ENCODE measurements around the gene MGAM2. TPM values are rescaled to one million over a fixed set of nuclear protein-coding genes. Genes with fewer than 3 reads are reported as not detected.

MGAM2 gene
- total and polyA plus RNA-seq, 4 donors = 0.09 to 0.59 (median 0.11) TPM

DNA sequence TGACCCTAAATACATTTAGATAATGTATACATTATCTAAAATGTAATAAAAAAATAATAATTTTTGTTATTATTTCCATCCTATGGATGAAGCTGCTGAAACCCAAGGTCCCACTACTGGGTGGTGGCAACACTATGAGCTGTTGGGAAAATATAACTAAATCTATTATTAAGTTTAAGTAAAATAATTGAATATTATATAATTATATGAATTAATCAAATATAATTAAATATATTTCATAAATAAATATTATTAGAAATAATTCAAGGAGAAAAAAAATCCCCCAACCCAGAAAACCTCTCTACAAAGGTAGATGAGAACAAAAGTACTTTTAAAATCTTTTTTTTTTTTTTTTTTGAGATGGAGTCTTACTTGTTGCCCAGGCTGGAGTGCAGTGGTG is 138.4 kb downstream of the MGAM2 start:
- DNase-seq (ENCODE audit: low spot score) = no peak
- Histone ChIP-seq H3K4me3 (ENCODE audit: low read depth in 1 of 3, low read length in 3 of 3) (no peak overlapping the region), H3K9me3 (ENCODE audit: control insufficient read depth in 4 of 4, low read length in 3 of 4) (no peaks in the 10 kb centered on the region), H3K27me3 (ENCODE audit: control insufficient read depth in 4 of 4, insufficient read depth in 4 of 4, low read length in 3 of 4) (no peaks in the 10 kb centered on the region), H3K4me1 (ENCODE audit: control insufficient read depth in 4 of 4, insufficient read depth in 4 of 4, low read length in 3 of 4) (no peaks in the 10 kb centered on the region), H3K27ac (ENCODE audit: low read depth in 1 of 2, low read length in 2 of 2) (no peak overlapping the region), H3K36me3 (ENCODE audit: control insufficient read depth in 4 of 4, insufficient read depth in 3 of 4, low read depth in 1 of 4, low read length in 3 of 4) (no peaks in the 10 kb centered on the region), H3K9ac (ENCODE audit: low read depth in 1 of 2, low read length in 2 of 2) (no peak overlapping the region)
- TF ChIP-seq EGR1 (IDR thresholded peaks at IDR 0.05; ENCODE audit: low read depth in 2 of 2) = no peak
- no peak for TF ChIP-seq TAF1 (conservative IDR thresholded peaks at IDR 0.05)
- TF ChIP-seq, protein P1, sequence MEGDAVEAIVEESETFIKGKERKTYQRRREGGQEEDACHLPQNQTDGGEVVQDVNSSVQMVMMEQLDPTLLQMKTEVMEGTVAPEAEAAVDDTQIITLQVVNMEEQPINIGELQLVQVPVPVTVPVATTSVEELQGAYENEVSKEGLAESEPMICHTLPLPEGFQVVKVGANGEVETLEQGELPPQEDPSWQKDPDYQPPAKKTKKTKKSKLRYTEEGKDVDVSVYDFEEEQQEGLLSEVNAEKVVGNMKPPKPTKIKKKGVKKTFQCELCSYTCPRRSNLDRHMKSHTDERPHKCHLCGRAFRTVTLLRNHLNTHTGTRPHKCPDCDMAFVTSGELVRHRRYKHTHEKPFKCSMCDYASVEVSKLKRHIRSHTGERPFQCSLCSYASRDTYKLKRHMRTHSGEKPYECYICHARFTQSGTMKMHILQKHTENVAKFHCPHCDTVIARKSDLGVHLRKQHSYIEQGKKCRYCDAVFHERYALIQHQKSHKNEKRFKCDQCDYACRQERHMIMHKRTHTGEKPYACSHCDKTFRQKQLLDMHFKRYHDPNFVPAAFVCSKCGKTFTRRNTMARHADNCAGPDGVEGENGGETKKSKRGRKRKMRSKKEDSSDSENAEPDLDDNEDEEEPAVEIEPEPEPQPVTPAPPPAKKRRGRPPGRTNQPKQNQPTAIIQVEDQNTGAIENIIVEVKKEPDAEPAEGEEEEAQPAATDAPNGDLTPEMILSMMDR (IDR thresholded peaks at IDR 0.05; ENCODE audit: low read depth, low read length, missing input control) = no peak
- no peak for TF ChIP-seq HNF4A (conservative IDR thresholded peaks at IDR 0.05)
- TF ChIP-seq, protein P2, sequence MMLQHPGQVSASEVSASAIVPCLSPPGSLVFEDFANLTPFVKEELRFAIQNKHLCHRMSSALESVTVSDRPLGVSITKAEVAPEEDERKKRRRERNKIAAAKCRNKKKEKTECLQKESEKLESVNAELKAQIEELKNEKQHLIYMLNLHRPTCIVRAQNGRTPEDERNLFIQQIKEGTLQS (IDR thresholded peaks at IDR 0.05) = no peak
- TF ChIP-seq NR2F2 (IDR thresholded peaks at IDR 0.05) = no peak
- TF ChIP-seq, protein P3, sequence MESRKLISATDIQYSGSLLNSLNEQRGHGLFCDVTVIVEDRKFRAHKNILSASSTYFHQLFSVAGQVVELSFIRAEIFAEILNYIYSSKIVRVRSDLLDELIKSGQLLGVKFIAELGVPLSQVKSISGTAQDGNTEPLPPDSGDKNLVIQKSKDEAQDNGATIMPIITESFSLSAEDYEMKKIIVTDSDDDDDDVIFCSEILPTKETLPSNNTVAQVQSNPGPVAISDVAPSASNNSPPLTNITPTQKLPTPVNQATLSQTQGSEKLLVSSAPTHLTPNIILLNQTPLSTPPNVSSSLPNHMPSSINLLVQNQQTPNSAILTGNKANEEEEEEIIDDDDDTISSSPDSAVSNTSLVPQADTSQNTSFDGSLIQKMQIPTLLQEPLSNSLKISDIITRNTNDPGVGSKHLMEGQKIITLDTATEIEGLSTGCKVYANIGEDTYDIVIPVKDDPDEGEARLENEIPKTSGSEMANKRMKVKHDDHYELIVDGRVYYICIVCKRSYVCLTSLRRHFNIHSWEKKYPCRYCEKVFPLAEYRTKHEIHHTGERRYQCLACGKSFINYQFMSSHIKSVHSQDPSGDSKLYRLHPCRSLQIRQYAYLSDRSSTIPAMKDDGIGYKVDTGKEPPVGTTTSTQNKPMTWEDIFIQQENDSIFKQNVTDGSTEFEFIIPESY (IDR thresholded peaks at IDR 0.05) = no peak
- TF ChIP-seq FOXA1 (IDR thresholded peaks at IDR 0.05) = no peak
- TF ChIP-seq SP1 (IDR thresholded peaks at IDR 0.05) = no peak
- no peak for TF ChIP-seq FOXA2 (IDR thresholded peaks at IDR 0.05)
- TF ChIP-seq RXRA (IDR thresholded peaks at IDR 0.05) = no peak
- TF ChIP-seq, protein P4, sequence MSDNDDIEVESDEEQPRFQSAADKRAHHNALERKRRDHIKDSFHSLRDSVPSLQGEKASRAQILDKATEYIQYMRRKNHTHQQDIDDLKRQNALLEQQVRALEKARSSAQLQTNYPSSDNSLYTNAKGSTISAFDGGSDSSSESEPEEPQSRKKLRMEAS (IDR thresholded peaks at IDR 0.05) = no peak
- no peak for TF ChIP-seq YY1 (IDR thresholded peaks at IDR 0.05)
- TF ChIP-seq HNF4G (IDR thresholded peaks at IDR 0.05) = no peak
- TF ChIP-seq, protein P5, sequence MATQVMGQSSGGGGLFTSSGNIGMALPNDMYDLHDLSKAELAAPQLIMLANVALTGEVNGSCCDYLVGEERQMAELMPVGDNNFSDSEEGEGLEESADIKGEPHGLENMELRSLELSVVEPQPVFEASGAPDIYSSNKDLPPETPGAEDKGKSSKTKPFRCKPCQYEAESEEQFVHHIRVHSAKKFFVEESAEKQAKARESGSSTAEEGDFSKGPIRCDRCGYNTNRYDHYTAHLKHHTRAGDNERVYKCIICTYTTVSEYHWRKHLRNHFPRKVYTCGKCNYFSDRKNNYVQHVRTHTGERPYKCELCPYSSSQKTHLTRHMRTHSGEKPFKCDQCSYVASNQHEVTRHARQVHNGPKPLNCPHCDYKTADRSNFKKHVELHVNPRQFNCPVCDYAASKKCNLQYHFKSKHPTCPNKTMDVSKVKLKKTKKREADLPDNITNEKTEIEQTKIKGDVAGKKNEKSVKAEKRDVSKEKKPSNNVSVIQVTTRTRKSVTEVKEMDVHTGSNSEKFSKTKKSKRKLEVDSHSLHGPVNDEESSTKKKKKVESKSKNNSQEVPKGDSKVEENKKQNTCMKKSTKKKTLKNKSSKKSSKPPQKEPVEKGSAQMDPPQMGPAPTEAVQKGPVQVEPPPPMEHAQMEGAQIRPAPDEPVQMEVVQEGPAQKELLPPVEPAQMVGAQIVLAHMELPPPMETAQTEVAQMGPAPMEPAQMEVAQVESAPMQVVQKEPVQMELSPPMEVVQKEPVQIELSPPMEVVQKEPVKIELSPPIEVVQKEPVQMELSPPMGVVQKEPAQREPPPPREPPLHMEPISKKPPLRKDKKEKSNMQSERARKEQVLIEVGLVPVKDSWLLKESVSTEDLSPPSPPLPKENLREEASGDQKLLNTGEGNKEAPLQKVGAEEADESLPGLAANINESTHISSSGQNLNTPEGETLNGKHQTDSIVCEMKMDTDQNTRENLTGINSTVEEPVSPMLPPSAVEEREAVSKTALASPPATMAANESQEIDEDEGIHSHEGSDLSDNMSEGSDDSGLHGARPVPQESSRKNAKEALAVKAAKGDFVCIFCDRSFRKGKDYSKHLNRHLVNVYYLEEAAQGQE (IDR thresholded peaks at IDR 0.05) = no peak

DNA sequence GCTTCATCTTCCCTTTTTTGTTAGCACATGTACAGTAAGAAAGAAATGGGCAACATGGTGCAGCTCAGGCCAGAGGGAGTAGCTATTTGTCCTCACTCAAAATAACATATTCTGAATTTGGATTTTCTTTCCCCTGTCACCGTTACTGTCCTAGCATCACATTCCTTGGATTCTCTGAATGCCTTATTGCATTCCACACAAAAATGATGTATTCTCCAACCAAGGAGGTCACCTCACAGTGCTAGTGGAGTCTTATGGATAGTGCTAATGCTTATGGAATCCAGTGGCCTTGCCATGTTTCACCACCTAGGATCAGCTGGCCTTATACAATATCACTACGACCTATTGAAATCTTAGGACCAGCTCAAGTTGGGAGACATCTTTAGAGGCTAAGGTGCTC is 139.2 kb downstream of the MGAM2 start:
- Histone ChIP-seq H3K4me3 (ENCODE audit: low read depth in 1 of 3, low read length in 3 of 3) (no peak overlapping the region), H3K27ac (ENCODE audit: low read depth in 1 of 2, low read length in 2 of 2) (no peak overlapping the region), H3K4me1 (ENCODE audit: control insufficient read depth in 4 of 4, insufficient read depth in 4 of 4, low read length in 3 of 4) (no peaks in the 10 kb centered on the region), H3K9ac (ENCODE audit: low read depth in 1 of 2, low read length in 2 of 2) (no peak overlapping the region), H3K27me3 (ENCODE audit: control insufficient read depth in 4 of 4, insufficient read depth in 4 of 4, low read length in 3 of 4) (no peaks in the 10 kb centered on the region), H3K36me3 (ENCODE audit: control insufficient read depth in 4 of 4, insufficient read depth in 3 of 4, low read depth in 1 of 4, low read length in 3 of 4) (no peaks in the 10 kb centered on the region), H3K9me3 (ENCODE audit: control insufficient read depth in 4 of 4, low read length in 3 of 4) (no peaks in the 10 kb centered on the region)
- no peak for DNase-seq (ENCODE audit: low spot score)
- WGBS = 70% methylated on average over 2 of the region's 2 CpGs
- TF ChIP-seq FOXA2 (IDR thresholded peaks at IDR 0.05) (no peak), HNF4G (IDR thresholded peaks at IDR 0.05) (no peak), FOXA1 (IDR thresholded peaks at IDR 0.05) (no peak), TAF1 (conservative IDR thresholded peaks at IDR 0.05) (no peak), HNF4A (conservative IDR thresholded peaks at IDR 0.05) (no peak), RXRA (IDR thresholded peaks at IDR 0.05) (no peak), GABPA (IDR thresholded peaks at IDR 0.05 in 1 of 2, conservative IDR thresholded peaks at IDR 0.05 in 1 of 2) (no peak), JUND (IDR thresholded peaks at IDR 0.05) (no peak), YY1 (IDR thresholded peaks at IDR 0.05) (no peak), NR2F2 (IDR thresholded peaks at IDR 0.05) (no peak), RAD21 (IDR thresholded peaks at IDR 0.05) (no peak), EGR1 (IDR thresholded peaks at IDR 0.05; ENCODE audit: low read depth in 2 of 2) (no peak), SP1 (IDR thresholded peaks at IDR 0.05) (no peak)
- TF ChIP-seq, protein P3 (IDR thresholded peaks at IDR 0.05) = no peak
- TF ChIP-seq, protein P4 (IDR thresholded peaks at IDR 0.05) = no peak
- TF ChIP-seq, protein P1 (IDR thresholded peaks at IDR 0.05; ENCODE audit: low read depth, low read length, missing input control) = no peak
- TF ChIP-seq, protein P2 (IDR thresholded peaks at IDR 0.05) = no peak

Data from liver (tissue), 9 donors.